Measurements from ENCODE around the gene CXCR4.

DNA sequence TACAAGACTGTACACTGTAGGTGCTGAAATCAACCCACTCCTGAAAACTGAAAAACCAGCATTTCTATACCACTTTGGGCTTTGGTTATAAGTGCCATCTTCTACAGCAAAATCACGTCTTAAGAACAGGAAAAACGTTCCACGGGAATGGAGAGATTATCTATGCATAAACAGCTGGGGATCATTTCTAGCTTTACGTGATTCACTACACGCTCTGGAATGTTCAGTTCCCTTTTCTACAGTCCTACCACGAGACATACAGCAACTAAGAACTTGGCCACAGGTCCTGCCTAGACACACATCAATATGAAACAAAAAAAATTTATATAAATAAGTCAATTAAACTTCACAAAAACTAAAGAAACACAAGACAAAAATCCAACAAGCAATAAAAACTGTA is 3.6 kb downstream of the CXCR4 start:
- no peak for TF ChIP-seq CTCF (IDR thresholded peaks at IDR 0.05)
- no peak for TF ChIP-seq EP300 (IDR thresholded peaks at IDR 0.05)
